GM19395 (cell line): ENCODE data around the gene LDB2.

ENCODE experiments used
- ATAC-seq: cut with Tn5 transposase; IDR thresholded peaks from one replicate; pipeline ENCODE4 v1.9.1; 2021; ENCODE audit warnings: mild to moderate bottlenecking, moderate library complexity; ENCODE audit not compliant: unreplicated experiment

Gene LDB2

GRCh38 chr4:16728111-16728510, 170.3 kb downstream of the LDB2 start:
- no peak for ATAC-seq

GRCh38 chr4:16727218-16727617, 171.2 kb downstream of the LDB2 start:
- ATAC-seq, result no peak

- ATAC-seq, result no peak
These were observed 171.9 kb downstream of the LDB2 start for GRCh38 chr4:16726368-16727050.

- no peak for ATAC-seq
These were observed 173.2 kb downstream of the LDB2 start for GRCh38 chr4:16725252-16725651.

- ATAC-seq, result no peak
These were observed 176.0 kb downstream of the LDB2 start for GRCh38 chr4:16722416-16722815.

GRCh38 chr4:16721613-16722291, 176.7 kb downstream of the LDB2 start:
- ATAC-seq, result no peak

- ATAC-seq, result no peak
These were observed 177.7 kb downstream of the LDB2 start for GRCh38 chr4:16720761-16721160.

GRCh38 chr4:16717266-16717970, 181.0 kb downstream of the LDB2 start:
- ATAC-seq, result no peak

- ATAC-seq, result no peak
These were observed 183.0 kb downstream of the LDB2 start for GRCh38 chr4:16715482-16715881.

- ATAC-seq, result no peak
These were observed 184.3 kb downstream of the LDB2 start for GRCh38 chr4:16714191-16714590.

- ATAC-seq, result no peak
These were observed 184.7 kb downstream of the LDB2 start for GRCh38 chr4:16713696-16714095.

GRCh38 chr4:16713271-16713670, 185.2 kb downstream of the LDB2 start:
- ATAC-seq, result no peak

- no peak for ATAC-seq
These were observed 188.2 kb downstream of the LDB2 start for GRCh38 chr4:16710198-16710597.

- ATAC-seq, result no peak
These were observed 190.6 kb downstream of the LDB2 start for GRCh38 chr4:16707874-16708273.

GRCh38 chr4:16706251-16706650, 192.2 kb downstream of the LDB2 start:
- ATAC-seq, result no peak

- no peak for ATAC-seq
These were observed 193.1 kb downstream of the LDB2 start for GRCh38 chr4:16705341-16705740.

GRCh38 chr4:16704489-16704888, 194.0 kb downstream of the LDB2 start:
- ATAC-seq, result no peak

GRCh38 chr4:16695896-16696295, 202.5 kb downstream of the LDB2 start:
- no peak for ATAC-seq

GRCh38 chr4:16694884-16695276, 203.6 kb downstream of the LDB2 start:
- no peak for ATAC-seq

- ATAC-seq, result no peak
These were observed 204.1 kb downstream of the LDB2 start for GRCh38 chr4:16694173-16694883.

- no peak for ATAC-seq
These were observed 204.8 kb downstream of the LDB2 start for GRCh38 chr4:16693641-16694040.
